HCT116 (cell line): Measurements from ENCODE around the gene DENND4B. TPM values are rescaled to one million over a fixed set of nuclear protein-coding genes. Genes with fewer than 3 reads are reported as not detected.

Source experiments
- ATAC-seq: fragments of 200-7000 bp; cut with Tn5 transposase; 2 replicates; pipeline ENCODE4 v1.9.1; 2020; ENCODE audit warnings: mild to moderate bottlenecking, moderate library complexity
- BruUV-seq: library from RNA; stranded (reverse); fragments of 400-500 nt; replicated peaks from 2 replicates; lab custom pipeline; 2021; lab: Mats Ljungman, UMichigan
- CTCF ChIA-PET: fragments of 300-600 bp; sonication (Branson Sonifier 250); formaldehyde crosslinking; loops from one replicate; lab custom pipeline; 2021; ENCODE audit warnings: antibody characterized with exemption; lab: Charles Lee
- POLR2A ChIA-PET: fragments of 300-600, 350-600 bp; sonication (Branson Sonifier 250); formaldehyde crosslinking; loops from one replicate; lab custom pipeline; 2021; ENCODE audit warnings: antibody characterized with exemption; lab: Charles Lee
- RAD21 ChIA-PET, 2 experiments: fragments of 300-600 bp; sonication (Branson Sonifier 250); formaldehyde crosslinking; loops; one replicate each; lab custom pipeline; 2023; ENCODE audit warnings: low total read pairs in 2 of 2; ENCODE audit not compliant: uncharacterized antibody in 2 of 2, unreplicated experiment in 2 of 2, low non-redundant PET in 1 of 2; lab: Charles Lee
- DNase-seq: peaks from one replicate; pipeline ENCODE4 v3.0.0-alpha.2; 2010; ENCODE audit warnings: low read depth, low spot score
- H2AFZ ChIP-seq: fragments of 200-600 bp; shearing (Covaris generic), sonication (generic); 2 replicates; pipeline ENCODE4 v1.6.1; 2017; ENCODE audit warnings: low read depth, mixed run types, mixed read lengths, antibody characterized with exemption, low read length; ENCODE audit not compliant: poor library complexity, severe bottlenecking
- H3K27ac ChIP-seq: 2 replicates; pipeline ENCODE4 v1.5.1; 2012; ENCODE audit warnings: low read depth, low read length
- H3K27me3 ChIP-seq: fragments of 200-600 bp; sonication (generic); 2 replicates; pipeline ENCODE4 v1.6.1; 2016; ENCODE audit warnings: mixed run types, low read length, mixed read lengths; ENCODE audit not compliant: insufficient read depth
- H3K36me3 ChIP-seq, 2 experiments: fragments of 200-500 bp in 1 of 2; fragments of 200-600 bp in 1 of 2; sonication (Bioruptor generic) in 1 of 2; sonication (generic) in 1 of 2; 2 replicates each; pipeline versions ENCODE4 v1.5.1 to v1.6.1; 2014 to 2016; ENCODE audit warnings: low read length in 2 of 2, inconsistent platforms in 1 of 2, mixed read lengths in 1 of 2, mixed run types in 1 of 2; ENCODE audit not compliant: insufficient read depth in 2 of 2, control insufficient read depth in 1 of 2
- H3K4me1 ChIP-seq, 2 experiments: fragments of 200-600 bp in 1 of 2; sonication (generic) in 1 of 2; 2 replicates each; pipeline versions ENCODE4 v1.5.1 to v1.6.1; 2012 to 2017; ENCODE audit warnings: low read length in 2 of 2, inconsistent platforms in 1 of 2, mild to moderate bottlenecking in 1 of 2, mixed read lengths in 1 of 2, mixed run types in 1 of 2, moderate library complexity in 1 of 2; ENCODE audit not compliant: insufficient read depth in 2 of 2, control insufficient read depth in 1 of 2
- H3K4me2 ChIP-seq: fragments of 200-600 bp; sonication (generic); 2 replicates; pipeline ENCODE4 v1.6.1; 2017; ENCODE audit warnings: mixed run types, low read length, mixed read lengths
- H3K4me3 ChIP-seq, 2 experiments: fragments of 200-600 bp in 1 of 2; sonication (generic) in 1 of 2; replicated peaks in 1 of 2; 2 replicates each; pipeline ENCODE4 v1.5.1; 2011 to 2016; ENCODE audit warnings: low read length in 2 of 2, control low read depth in 1 of 2, low read depth in 1 of 2, mild to moderate bottlenecking in 1 of 2, mixed read lengths in 1 of 2, mixed run types in 1 of 2
- H3K79me2 ChIP-seq: fragments of 200-600 bp; sonication (generic); 2 replicates; pipeline ENCODE4 v1.6.1; 2017; ENCODE audit warnings: mild to moderate bottlenecking, mixed run types, low read length, moderate library complexity, mixed read lengths; ENCODE audit not compliant: insufficient read depth
- H3K9ac ChIP-seq: fragments of 200-600 bp; sonication (generic); 2 replicates; pipeline ENCODE4 v1.6.1; 2016; ENCODE audit warnings: low read length, mixed read lengths
- H3K9me2 ChIP-seq: fragments of 200-600 bp; sonication (generic), shearing (Covaris generic); 2 replicates; pipeline ENCODE4 v1.6.1; 2017; ENCODE audit warnings: mixed run types, mild to moderate bottlenecking, moderate library complexity; ENCODE audit not compliant: insufficient read depth
- H3K9me3 ChIP-seq, 2 experiments: fragments of 200-500 bp in 1 of 2; fragments of 200-600 bp in 1 of 2; sonication (Bioruptor generic) in 1 of 2; sonication (generic) in 1 of 2; 2 replicates each; pipeline ENCODE4 v1.6.1; 2014 to 2017; ENCODE audit warnings: low read length in 2 of 2, mixed read lengths in 2 of 2, inconsistent platforms in 1 of 2, low read depth in 1 of 2, mild to moderate bottlenecking in 1 of 2, mixed run types in 1 of 2, moderate library complexity in 1 of 2; ENCODE audit not compliant: control insufficient read depth in 1 of 2, insufficient read depth in 1 of 2
- H4K20me1 ChIP-seq: fragments of 200-600 bp; sonication (generic), shearing (Covaris generic); 2 replicates; pipeline ENCODE4 v1.6.1; 2017; ENCODE audit warnings: mixed run types, mild to moderate bottlenecking, moderate library complexity; ENCODE audit not compliant: insufficient read depth
- CEBPB ChIP-seq: IDR thresholded peaks from 2 replicates; pipeline ENCODE4 v1.6.1; 2012; ENCODE audit warnings: low read depth
- CTCF ChIP-seq, 3 experiments: fragments of 200-600 bp in 1 of 3; sonication (generic) in 1 of 3; IDR thresholded peaks in 2 of 3; conservative IDR thresholded peaks in 1 of 3; 2 replicates each; pipeline ENCODE4 v1.5.1; 2012 to 2017; ENCODE audit warnings: low read depth in 2 of 3, low read length in 2 of 3, antibody characterized with exemption in 1 of 3, borderline replicate concordance in 1 of 3, control low read depth in 1 of 3, mild to moderate bottlenecking in 1 of 3, mixed read lengths in 1 of 3, mixed run types in 1 of 3, moderate library complexity in 1 of 3; ENCODE audit not compliant: insufficient read depth in 1 of 3
- ELF1 ChIP-seq: IDR thresholded peaks from 2 replicates; pipeline ENCODE4 v1.6.1; 2012; ENCODE audit warnings: low read depth, borderline replicate concordance
- EZH2 ChIP-seq: fragments of 200-600 bp; sonication (generic); IDR thresholded peaks from 2 replicates; pipeline ENCODE4 v1.6.1; 2017; ENCODE audit warnings: antibody characterized with exemption, mixed run types
- EZH2phosphoT487 ChIP-seq: fragments of 200-600 bp; IDR thresholded peaks from 2 replicates; pipeline ENCODE4 v1.6.1; 2018; ENCODE audit warnings: antibody characterized with exemption, borderline replicate concordance
- FOSL1 ChIP-seq: IDR thresholded peaks from 2 replicates; pipeline ENCODE4 v1.6.1; 2012; ENCODE audit warnings: low read depth
- JUND ChIP-seq: IDR thresholded peaks from 2 replicates; pipeline ENCODE4 v1.6.1; 2012
- MAX ChIP-seq: IDR thresholded peaks from 2 replicates; pipeline ENCODE4 v1.6.1; 2012
- POLR2A ChIP-seq: IDR thresholded peaks from 2 replicates; pipeline ENCODE4 v1.7.0; 2011; ENCODE audit warnings: borderline replicate concordance; ENCODE audit not compliant: insufficient read depth, insufficient read length; ENCODE audit errors: extremely low read depth
- POLR2AphosphoS5 ChIP-seq: IDR thresholded peaks from 2 replicates; pipeline ENCODE4 v1.6.1; 2011; ENCODE audit warnings: mild to moderate bottlenecking, low read depth, low read length, moderate library complexity
- RAD21 ChIP-seq: IDR thresholded peaks from 2 replicates; pipeline ENCODE4 v1.6.1; 2012; ENCODE audit warnings: low read depth, mild to moderate bottlenecking
- REST ChIP-seq: IDR thresholded peaks from 2 replicates; pipeline ENCODE4 v1.6.1; 2012; ENCODE audit warnings: low read depth
- SIN3A ChIP-seq: IDR thresholded peaks from 2 replicates; pipeline ENCODE4 v1.6.1; 2012; ENCODE audit warnings: low read depth
- SP1 ChIP-seq: IDR thresholded peaks from 2 replicates; pipeline ENCODE4 v1.6.1; 2012; ENCODE audit warnings: low read depth
- SRF ChIP-seq: IDR thresholded peaks from 2 replicates; pipeline ENCODE4 v1.6.1; 2012; ENCODE audit warnings: low read depth
- YY1 ChIP-seq: IDR thresholded peaks from 2 replicates; pipeline ENCODE4 v1.6.1; 2011; ENCODE audit warnings: low read length, low read depth, moderate library complexity, mild to moderate bottlenecking; ENCODE audit not compliant: insufficient replicate concordance; ENCODE audit errors: extremely low read depth
- ZBTB33 ChIP-seq: IDR thresholded peaks from 2 replicates; pipeline ENCODE4 v1.6.1; 2011; ENCODE audit warnings: mild to moderate bottlenecking, low read length, moderate library complexity; ENCODE audit not compliant: insufficient replicate concordance; ENCODE audit errors: extremely low read depth
- ZFX ChIP-seq: fragments of 450-650 bp; IDR thresholded peaks from 2 replicates; pipeline ENCODE4 v1.6.1; 2017
- ZNF274 ChIP-seq: fragments of 200-500 bp; sonication (Bioruptor generic); IDR thresholded peaks from 2 replicates; pipeline ENCODE4 v1.6.1; 2014; ENCODE audit warnings: mild to moderate bottlenecking, low read depth, low read length, inconsistent platforms
- intact Hi-C: fragments of 100-400 bp; cut with micrococcal nuclease; formaldehyde crosslinking; loops from 2 replicates; pipeline ENCODE4 v1.10.0; 2022
- total RNA-seq: library from RNA; stranded (reverse); gene quantifications from one replicate; pipeline ENCODE4 v1.2.1, GENCODE V29; 2021; ENCODE audit not compliant: unreplicated experiment

Gene DENND4B
- total RNA-seq, 1 experiment from 2014 or later, result 70.8 TPM

GRCh38 chr1:153945131-153945794, 1.3 kb downstream of the DENND4B start:
- Histone ChIP-seq H2AFZ (no peak overlapping the region), H3K4me3 (peak overlapping the region; percentile 83 to 91), H4K20me1 (no peaks in the 10 kb centered on the region), H3K9me2 (no peaks in the 10 kb centered on the region), H3K4me1 (peaks cover 6 to 18% of the 10 kb centered on the region in 2 experiments; a peak in 3 of 4 replicates), H3K27me3 (no peaks in the 10 kb centered on the region), H3K9me3 (no peaks in the 10 kb centered on the region), H3K36me3 (peaks cover 9 to 18% of the 10 kb centered on the region in 2 experiments; a peak in 3 of 4 replicates), H3K79me2 (peaks cover 24% of the 10 kb centered on the region; the same call in 1 of the 2 replicates), H3K4me2 (peak overlapping the region; percentile 90), H3K9ac (peak overlapping the region; percentile 95), H3K27ac (peak overlapping the region; percentile 98)
- no TSS peak for BruUV-seq
- intact Hi-C loops, result no loop called here
- ChIA-PET POLR2A (interaction anchor here (1.3 to 2.4 kb wide), 2 partner anchors 12 to 22 kb away, joined by 3 to 8 read pairs; partner anchors contain the start of gene CREB3L4), RAD21 (no interaction called here), CTCF (interaction anchor here (1.6 to 1.9 kb wide), 4 partner anchors 16 to 41 kb away, joined by 5 to 9 read pairs (median 8); partner anchors contain the start of genes RAB13 and SLC39A1)
- TF ChIP-seq YY1, result no peak
- TF ChIP-seq SP1, result no peak
- TF ChIP-seq POLR2AphosphoS5, result no peak
- TF ChIP-seq SIN3A, result no peak
- TF ChIP-seq ZBTB33, result no peak
- no peak for TF ChIP-seq MAX
- TF ChIP-seq POLR2A, result no peak
- no peak for TF ChIP-seq ZNF274
- TF ChIP-seq REST, result no peak
- no peak for TF ChIP-seq ELF1
- TF ChIP-seq JUND, result no peak
- no peak for TF ChIP-seq CTCF (IDR thresholded peaks at IDR 0.05 in 2 of 3, conservative IDR thresholded peaks at IDR 0.05 in 1 of 3; ENCODE audit: borderline replicate concordance in 1 of 3, insufficient read depth in 1 of 3, low read depth in 2 of 3, low read length in 2 of 3)
- no peak for TF ChIP-seq RAD21
- no peak for TF ChIP-seq CEBPB
- no peak for TF ChIP-seq SRF
- TF ChIP-seq ZFX, result no peak
- no peak for TF ChIP-seq FOSL1
- TF ChIP-seq EZH2phosphoT487, result no peak
- TF ChIP-seq EZH2, result no peak
- ATAC-seq, result peak; percentile 37
- DNase-seq, result no peak
